B cell (primary cell): ENCODE data around the gene SKAP2.

Experiments
- EZH2 ChIP-seq: IDR thresholded peaks from 2 replicates; pipeline ENCODE4 v1.6.1; 2012; ENCODE audit warnings: borderline replicate concordance, low read depth, mild to moderate bottlenecking, moderate library complexity, low read length; ENCODE audit not compliant: insufficient read depth, poor library complexity, severe bottlenecking
- TF ChIP-seq, protein P1 (sequence below): fragments of 200-600 bp; IDR thresholded peaks from one replicate; pipeline ENCODE4 v1.8.0; 2022; ENCODE audit warnings: antibody characterized with exemption, mild to moderate bottlenecking

DNA sequence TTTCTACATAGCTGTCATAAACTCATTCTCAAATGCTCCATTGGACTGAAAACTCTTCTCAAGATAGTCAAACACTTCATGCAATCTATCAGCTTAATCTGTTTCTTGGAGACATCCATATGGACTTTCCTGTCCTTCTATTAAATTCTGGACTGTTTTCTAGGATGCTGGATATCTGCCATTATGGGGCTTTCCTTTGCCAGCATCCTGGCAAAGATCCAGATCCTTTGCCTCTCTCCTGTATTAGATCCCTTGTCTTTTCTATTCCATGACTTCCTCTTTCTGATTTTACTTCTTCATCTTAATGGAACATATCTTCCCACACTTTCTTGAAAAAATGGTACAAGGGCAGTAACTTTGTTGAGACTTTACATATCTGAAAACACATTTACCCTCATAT, 35.9 kb upstream of the SKAP2 start:
- TF ChIP-seq, protein P1, sequence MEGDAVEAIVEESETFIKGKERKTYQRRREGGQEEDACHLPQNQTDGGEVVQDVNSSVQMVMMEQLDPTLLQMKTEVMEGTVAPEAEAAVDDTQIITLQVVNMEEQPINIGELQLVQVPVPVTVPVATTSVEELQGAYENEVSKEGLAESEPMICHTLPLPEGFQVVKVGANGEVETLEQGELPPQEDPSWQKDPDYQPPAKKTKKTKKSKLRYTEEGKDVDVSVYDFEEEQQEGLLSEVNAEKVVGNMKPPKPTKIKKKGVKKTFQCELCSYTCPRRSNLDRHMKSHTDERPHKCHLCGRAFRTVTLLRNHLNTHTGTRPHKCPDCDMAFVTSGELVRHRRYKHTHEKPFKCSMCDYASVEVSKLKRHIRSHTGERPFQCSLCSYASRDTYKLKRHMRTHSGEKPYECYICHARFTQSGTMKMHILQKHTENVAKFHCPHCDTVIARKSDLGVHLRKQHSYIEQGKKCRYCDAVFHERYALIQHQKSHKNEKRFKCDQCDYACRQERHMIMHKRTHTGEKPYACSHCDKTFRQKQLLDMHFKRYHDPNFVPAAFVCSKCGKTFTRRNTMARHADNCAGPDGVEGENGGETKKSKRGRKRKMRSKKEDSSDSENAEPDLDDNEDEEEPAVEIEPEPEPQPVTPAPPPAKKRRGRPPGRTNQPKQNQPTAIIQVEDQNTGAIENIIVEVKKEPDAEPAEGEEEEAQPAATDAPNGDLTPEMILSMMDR = no peak
- TF ChIP-seq EZH2 = no peak
